ENCODE results near the gene PCDHA1.

DNA sequence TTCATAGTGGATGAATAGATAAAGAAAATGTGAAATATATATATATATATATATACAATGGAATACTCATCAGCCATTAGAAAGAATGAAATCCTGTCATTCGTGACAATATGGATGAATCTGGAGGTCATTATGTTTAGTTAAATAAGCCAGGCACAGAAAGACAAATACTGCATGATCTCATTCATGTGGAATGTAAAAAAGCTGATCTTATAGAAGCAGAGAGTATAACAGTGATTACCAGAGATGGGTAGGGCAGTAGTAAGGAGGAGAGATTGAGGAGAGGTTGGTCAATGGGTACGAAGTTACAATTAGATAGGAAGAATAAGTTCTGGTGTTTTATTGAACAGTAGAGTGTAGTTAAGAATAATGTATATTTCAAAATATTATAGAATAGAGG lies 160.6 kb downstream of the PCDHA1 start:
- TF ChIP-seq, protein P1, sequence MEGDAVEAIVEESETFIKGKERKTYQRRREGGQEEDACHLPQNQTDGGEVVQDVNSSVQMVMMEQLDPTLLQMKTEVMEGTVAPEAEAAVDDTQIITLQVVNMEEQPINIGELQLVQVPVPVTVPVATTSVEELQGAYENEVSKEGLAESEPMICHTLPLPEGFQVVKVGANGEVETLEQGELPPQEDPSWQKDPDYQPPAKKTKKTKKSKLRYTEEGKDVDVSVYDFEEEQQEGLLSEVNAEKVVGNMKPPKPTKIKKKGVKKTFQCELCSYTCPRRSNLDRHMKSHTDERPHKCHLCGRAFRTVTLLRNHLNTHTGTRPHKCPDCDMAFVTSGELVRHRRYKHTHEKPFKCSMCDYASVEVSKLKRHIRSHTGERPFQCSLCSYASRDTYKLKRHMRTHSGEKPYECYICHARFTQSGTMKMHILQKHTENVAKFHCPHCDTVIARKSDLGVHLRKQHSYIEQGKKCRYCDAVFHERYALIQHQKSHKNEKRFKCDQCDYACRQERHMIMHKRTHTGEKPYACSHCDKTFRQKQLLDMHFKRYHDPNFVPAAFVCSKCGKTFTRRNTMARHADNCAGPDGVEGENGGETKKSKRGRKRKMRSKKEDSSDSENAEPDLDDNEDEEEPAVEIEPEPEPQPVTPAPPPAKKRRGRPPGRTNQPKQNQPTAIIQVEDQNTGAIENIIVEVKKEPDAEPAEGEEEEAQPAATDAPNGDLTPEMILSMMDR (conservative IDR thresholded peaks at IDR 0.05; ENCODE audit: low read depth in 2 of 2): no peak
- TF ChIP-seq, protein P2, sequence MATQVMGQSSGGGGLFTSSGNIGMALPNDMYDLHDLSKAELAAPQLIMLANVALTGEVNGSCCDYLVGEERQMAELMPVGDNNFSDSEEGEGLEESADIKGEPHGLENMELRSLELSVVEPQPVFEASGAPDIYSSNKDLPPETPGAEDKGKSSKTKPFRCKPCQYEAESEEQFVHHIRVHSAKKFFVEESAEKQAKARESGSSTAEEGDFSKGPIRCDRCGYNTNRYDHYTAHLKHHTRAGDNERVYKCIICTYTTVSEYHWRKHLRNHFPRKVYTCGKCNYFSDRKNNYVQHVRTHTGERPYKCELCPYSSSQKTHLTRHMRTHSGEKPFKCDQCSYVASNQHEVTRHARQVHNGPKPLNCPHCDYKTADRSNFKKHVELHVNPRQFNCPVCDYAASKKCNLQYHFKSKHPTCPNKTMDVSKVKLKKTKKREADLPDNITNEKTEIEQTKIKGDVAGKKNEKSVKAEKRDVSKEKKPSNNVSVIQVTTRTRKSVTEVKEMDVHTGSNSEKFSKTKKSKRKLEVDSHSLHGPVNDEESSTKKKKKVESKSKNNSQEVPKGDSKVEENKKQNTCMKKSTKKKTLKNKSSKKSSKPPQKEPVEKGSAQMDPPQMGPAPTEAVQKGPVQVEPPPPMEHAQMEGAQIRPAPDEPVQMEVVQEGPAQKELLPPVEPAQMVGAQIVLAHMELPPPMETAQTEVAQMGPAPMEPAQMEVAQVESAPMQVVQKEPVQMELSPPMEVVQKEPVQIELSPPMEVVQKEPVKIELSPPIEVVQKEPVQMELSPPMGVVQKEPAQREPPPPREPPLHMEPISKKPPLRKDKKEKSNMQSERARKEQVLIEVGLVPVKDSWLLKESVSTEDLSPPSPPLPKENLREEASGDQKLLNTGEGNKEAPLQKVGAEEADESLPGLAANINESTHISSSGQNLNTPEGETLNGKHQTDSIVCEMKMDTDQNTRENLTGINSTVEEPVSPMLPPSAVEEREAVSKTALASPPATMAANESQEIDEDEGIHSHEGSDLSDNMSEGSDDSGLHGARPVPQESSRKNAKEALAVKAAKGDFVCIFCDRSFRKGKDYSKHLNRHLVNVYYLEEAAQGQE (IDR thresholded peaks at IDR 0.05; ENCODE audit: unreplicated experiment): no peak
- TF ChIP-seq CREB1 (CRISPR knock-in tag; IDR thresholded peaks at IDR 0.05; ENCODE audit: low read depth) (no peak), EZH2 (IDR thresholded peaks at IDR 0.05; ENCODE audit: low read depth, unreplicated experiment) (no peak), POLR2AphosphoS5 (IDR thresholded peaks at IDR 0.05; ENCODE audit: low read depth) (no peak), EZH2phosphoT487 (IDR thresholded peaks at IDR 0.05; ENCODE audit: unreplicated experiment) (no peak), STAT1 (IDR thresholded peaks at IDR 0.05; ENCODE audit: unreplicated experiment) (no peak), JUNB (IDR thresholded peaks at IDR 0.05; ENCODE audit: unreplicated experiment) (no peak), NANOG (IDR thresholded peaks at IDR 0.05; ENCODE audit: borderline replicate concordance) (no peak)
- TF ChIP-seq, protein P3, sequence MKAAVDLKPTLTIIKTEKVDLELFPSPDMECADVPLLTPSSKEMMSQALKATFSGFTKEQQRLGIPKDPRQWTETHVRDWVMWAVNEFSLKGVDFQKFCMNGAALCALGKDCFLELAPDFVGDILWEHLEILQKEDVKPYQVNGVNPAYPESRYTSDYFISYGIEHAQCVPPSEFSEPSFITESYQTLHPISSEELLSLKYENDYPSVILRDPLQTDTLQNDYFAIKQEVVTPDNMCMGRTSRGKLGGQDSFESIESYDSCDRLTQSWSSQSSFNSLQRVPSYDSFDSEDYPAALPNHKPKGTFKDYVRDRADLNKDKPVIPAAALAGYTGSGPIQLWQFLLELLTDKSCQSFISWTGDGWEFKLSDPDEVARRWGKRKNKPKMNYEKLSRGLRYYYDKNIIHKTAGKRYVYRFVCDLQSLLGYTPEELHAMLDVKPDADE (IDR thresholded peaks at IDR 0.05): no peak
